Measurements from ENCODE around the gene SEMA5A.

Gene SEMA5A

GRCh38 chr5:9547122-9547947 is 1.5 kb upstream of the SEMA5A start:
- no peak for TF ChIP-seq CTCF (IDR thresholded peaks at IDR 0.05; ENCODE audit: insufficient read depth, missing control alignments)
- DNase-seq (ENCODE audit: insufficient read length, low spot score) (no peak), FAIRE-seq (no peak)

- DNase-seq (ENCODE audit: insufficient read length, low spot score): no peak
- no peak for FAIRE-seq
- TF ChIP-seq CTCF (IDR thresholded peaks at IDR 0.05; ENCODE audit: insufficient read depth, missing control alignments): no peak
These were observed 511 bp downstream of the SEMA5A start for GRCh38 chr5:9545136-9545991.

- no peak for DNase-seq (ENCODE audit: insufficient read length, low spot score)
- peak; percentile 70 for TF ChIP-seq CTCF (IDR thresholded peaks at IDR 0.05; ENCODE audit: insufficient read depth, missing control alignments)
- no peak for FAIRE-seq
These were observed 1.3 kb downstream of the SEMA5A start for GRCh38 chr5:9544502-9545135.

GRCh38 chr5:9544056-9544455 is 1.8 kb downstream of the SEMA5A start:
- FAIRE-seq (no peak), DNase-seq (ENCODE audit: insufficient read length, low spot score) (no peak)
- TF ChIP-seq CTCF (IDR thresholded peaks at IDR 0.05; ENCODE audit: insufficient read depth, missing control alignments): no peak

- DNase-seq (ENCODE audit: insufficient read length, low spot score): no peak
- no peak for TF ChIP-seq CTCF (IDR thresholded peaks at IDR 0.05; ENCODE audit: insufficient read depth, missing control alignments)
- no peak for FAIRE-seq
These were observed 2.5 kb downstream of the SEMA5A start for GRCh38 chr5:9543311-9543920.

GRCh38 chr5:9540791-9541190 is 5.1 kb downstream of the SEMA5A start:
- DNase-seq (ENCODE audit: insufficient read length, low spot score): no peak
- FAIRE-seq: no peak
- TF ChIP-seq CTCF (IDR thresholded peaks at IDR 0.05; ENCODE audit: insufficient read depth, missing control alignments): no peak

Measured in D721Med (cell line).